ENCODE results near the gene FUT8.

GRCh38 chr14:65495196-65495595 is 82.7 kb downstream of the FUT8 start:
- TF ChIP-seq PPARA (CRISPR knock-in tag; IDR thresholded peaks at IDR 0.05; ENCODE audit: borderline replicate concordance) (no peak), ZNF70 (CRISPR knock-in tag; IDR thresholded peaks at IDR 0.05) (no peak), ZFP30 (CRISPR knock-in tag; IDR thresholded peaks at IDR 0.05) (no peak), TCF4 (CRISPR knock-in tag; IDR thresholded peaks at IDR 0.05; ENCODE audit: borderline replicate concordance) (no peak), OSR1 (CRISPR knock-in tag; IDR thresholded peaks at IDR 0.05) (no peak), BACH2 (CRISPR knock-in tag; IDR thresholded peaks at IDR 0.05; ENCODE audit: borderline replicate concordance) (no peak), ZFP3 (CRISPR knock-in tag; IDR thresholded peaks at IDR 0.05) (no peak), ARNTL (CRISPR knock-in tag; IDR thresholded peaks at IDR 0.05; ENCODE audit: borderline replicate concordance, low read depth) (no peak), ZNF565 (CRISPR knock-in tag; conservative IDR thresholded peaks at IDR 0.05; ENCODE audit: low read depth) (no peak), ZNF8 (CRISPR knock-in tag; IDR thresholded peaks at IDR 0.05) (no peak), ESRRG (CRISPR knock-in tag; IDR thresholded peaks at IDR 0.05) (no peak), RARB (CRISPR knock-in tag; IDR thresholded peaks at IDR 0.05) (no peak)
